Neural cell (in vitro differentiated cells): Measurements from ENCODE around the gene KBTBD13.

Experiments
- CTCF ChIP-seq: fragments of 450-650 bp; IDR thresholded peaks from 2 replicates; pipeline ENCODE4 v1.5.1; 2014; ENCODE audit warnings: antibody characterized with exemption, mild to moderate bottlenecking, moderate library complexity; ENCODE audit not compliant: poor library complexity, severe bottlenecking
- EP300 ChIP-seq: fragments of 450-650 bp; conservative IDR thresholded peaks from 2 replicates; pipeline ENCODE4 v1.6.1; 2014; ENCODE audit warnings: antibody characterized with exemption, mild to moderate bottlenecking, moderate library complexity; ENCODE audit not compliant: poor library complexity, severe bottlenecking
- POLR2AphosphoS5 ChIP-seq: IDR thresholded peaks from 2 replicates; pipeline ENCODE4 v1.6.1; 2012
- REST ChIP-seq: IDR thresholded peaks from 2 replicates; pipeline ENCODE4 v1.6.1; 2012; ENCODE audit warnings: borderline replicate concordance
- SMC3 ChIP-seq: fragments of 450-650 bp; conservative IDR thresholded peaks from 2 replicates; pipeline ENCODE4 v1.6.1; 2014; ENCODE audit warnings: antibody characterized with exemption, mild to moderate bottlenecking, moderate library complexity; ENCODE audit not compliant: poor library complexity

- TF ChIP-seq EP300 (no peak), CTCF (no peak), POLR2AphosphoS5 (no peak), REST (no peak), SMC3 (no peak)
These were observed 15.7 kb upstream of the KBTBD13 start for GRCh38 chr15:65060641-65061397.
